ENCODE results near the gene HMCN1.

GRCh38 chr1:186050360-186050759 lies 316.2 kb downstream of the HMCN1 start:
- TF ChIP-seq, protein P1, sequence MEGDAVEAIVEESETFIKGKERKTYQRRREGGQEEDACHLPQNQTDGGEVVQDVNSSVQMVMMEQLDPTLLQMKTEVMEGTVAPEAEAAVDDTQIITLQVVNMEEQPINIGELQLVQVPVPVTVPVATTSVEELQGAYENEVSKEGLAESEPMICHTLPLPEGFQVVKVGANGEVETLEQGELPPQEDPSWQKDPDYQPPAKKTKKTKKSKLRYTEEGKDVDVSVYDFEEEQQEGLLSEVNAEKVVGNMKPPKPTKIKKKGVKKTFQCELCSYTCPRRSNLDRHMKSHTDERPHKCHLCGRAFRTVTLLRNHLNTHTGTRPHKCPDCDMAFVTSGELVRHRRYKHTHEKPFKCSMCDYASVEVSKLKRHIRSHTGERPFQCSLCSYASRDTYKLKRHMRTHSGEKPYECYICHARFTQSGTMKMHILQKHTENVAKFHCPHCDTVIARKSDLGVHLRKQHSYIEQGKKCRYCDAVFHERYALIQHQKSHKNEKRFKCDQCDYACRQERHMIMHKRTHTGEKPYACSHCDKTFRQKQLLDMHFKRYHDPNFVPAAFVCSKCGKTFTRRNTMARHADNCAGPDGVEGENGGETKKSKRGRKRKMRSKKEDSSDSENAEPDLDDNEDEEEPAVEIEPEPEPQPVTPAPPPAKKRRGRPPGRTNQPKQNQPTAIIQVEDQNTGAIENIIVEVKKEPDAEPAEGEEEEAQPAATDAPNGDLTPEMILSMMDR (IDR thresholded peaks at IDR 0.05), result no peak
- no peak for TF ChIP-seq POLR2A (IDR thresholded peaks at IDR 0.05)

Data from right lobe of liver (tissue), 4 donors.